Measurements from ENCODE around the gene MFAP3.
A peak's percentile ranks its signal among the peaks of the same experiment; 100 is the strongest.
"Not testable (repeated sequence)": the region's sequence is repeated elsewhere in the genome, so short reads cannot be mapped to it uniquely, and the experiment has no call there.

Gene MFAP3

DNA sequence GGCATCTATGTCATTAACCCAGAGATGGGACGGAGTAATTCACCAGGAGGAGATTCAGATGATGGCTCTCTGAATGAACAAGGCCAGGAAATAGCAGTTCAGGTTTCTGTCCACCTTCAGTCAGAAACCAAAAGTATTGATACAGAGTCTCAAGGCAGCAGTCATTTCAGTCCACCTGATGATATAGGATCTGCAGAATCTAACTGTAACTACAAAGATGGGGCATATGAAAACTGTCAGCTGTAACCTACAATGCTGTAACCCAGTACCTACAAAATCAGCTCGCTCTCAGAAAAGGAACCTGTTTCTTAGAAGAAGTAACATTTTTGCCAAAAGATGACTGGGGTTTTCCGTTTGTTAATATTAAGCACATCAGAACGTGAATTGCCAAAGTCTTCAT, 14.7 kb downstream of the MFAP3 start:
- no peak for DNase-seq (ENCODE audit: low read depth in 2 of 2)

DNA sequence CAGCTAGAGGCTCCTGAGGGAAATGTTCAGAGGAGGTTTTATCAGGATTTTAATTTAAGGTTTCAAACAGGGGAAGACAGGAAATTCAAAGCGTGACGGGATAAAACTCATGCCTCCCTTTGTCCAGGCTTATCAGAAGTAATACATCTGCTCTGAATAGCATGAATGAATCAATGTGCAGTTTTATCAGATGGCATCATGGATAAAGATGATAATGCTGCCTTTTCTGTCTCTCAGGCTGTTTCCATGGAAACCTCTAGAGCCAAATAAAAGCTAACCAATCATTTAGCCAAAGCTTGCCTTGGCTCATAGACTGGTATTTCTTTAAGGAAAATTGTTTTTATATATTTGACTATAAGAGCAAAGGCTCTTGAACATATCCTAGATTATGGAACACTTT, 16.4 kb downstream of the MFAP3 start:
- DNase-seq (ENCODE audit: low read depth in 2 of 2), result no peak

DNA sequence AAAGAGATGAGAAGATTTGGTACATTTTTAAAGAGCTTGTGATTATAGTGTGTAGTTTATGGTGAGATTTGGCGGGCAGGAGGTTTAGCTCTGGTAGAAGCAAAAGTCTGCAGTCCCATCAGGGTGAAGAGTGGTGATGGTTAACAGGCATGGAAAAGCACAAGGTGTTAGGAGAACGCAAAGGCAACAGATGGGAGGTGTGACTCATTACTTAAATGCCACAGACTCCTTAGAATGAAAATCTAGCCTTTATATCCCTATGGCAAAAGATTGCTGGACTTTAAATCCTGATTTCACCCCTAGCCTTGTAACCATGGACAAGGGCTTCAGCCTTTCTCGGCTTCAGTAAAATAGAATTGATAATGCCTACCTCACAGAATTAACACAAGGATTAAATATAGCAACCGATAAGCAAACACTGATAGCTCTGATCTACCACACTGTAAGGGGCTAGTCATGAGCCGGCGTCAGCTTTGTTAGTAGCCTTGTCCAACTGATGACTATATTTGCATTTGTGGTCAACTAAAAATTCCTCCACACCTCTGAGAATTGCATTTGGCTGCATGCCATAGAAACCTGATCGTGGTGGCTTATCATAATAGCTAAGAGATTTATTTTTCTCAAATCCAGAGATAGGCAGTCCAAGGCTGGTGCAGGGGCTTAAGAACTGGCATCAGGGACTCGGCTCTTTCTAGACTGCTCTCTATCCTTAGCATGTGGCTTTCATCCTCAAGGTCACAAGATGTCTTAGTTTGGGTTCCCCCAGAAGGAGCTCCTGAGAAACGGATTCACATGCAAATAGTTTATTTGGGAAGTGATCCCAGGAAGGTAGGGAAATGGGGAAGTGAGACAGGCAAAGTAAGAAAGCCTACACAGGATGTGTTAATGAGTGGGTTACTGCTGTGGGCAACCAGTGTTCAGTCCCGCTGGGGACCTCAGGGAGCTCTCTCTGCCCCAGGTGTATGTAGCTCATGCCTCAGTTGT, 19.6 kb downstream of the MFAP3 start:
- DNase-seq (ENCODE audit: low read depth in 2 of 2), result no peak

DNA sequence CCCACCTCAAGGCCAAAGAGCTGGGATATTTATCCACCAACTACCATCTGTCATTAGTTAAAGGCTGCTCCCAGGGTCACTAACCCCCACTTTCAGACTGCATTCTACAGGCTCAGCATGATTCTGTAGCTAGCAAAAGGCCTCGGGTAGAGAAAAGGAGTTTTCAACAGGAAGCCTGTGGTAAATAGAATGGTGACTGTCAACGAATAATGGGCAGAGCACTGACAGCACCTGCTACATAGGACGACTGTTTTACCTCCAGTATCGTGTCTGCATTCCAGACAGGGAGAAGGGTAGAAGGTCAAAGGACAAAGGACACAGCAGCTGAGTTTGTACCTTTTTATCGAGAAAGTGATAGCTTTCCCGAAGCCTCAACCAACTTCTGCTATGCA, 20.3 kb downstream of the MFAP3 start:
- no peak for DNase-seq (ENCODE audit: low read depth in 2 of 2)

DNA sequence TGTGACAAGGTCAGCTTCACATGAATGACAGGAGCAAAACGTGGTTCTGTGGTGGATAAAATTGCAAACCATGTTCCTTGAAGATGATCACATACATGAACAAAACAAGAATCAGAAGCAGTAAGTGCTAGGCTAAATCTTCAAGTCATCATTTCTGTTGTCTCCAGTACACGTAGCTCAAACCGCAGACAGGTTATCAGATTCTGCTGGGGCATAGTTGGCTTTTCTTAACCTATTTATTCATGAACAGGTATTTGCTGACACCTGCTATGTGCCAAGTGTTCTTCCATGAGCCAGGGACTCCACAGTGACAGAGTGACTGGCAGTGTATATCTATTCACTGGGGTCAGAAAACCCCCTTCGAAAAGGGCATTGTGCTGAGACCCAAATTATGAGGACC, 20.8 kb downstream of the MFAP3 start:
- no peak for DNase-seq (ENCODE audit: low read depth in 2 of 2)

DNA sequence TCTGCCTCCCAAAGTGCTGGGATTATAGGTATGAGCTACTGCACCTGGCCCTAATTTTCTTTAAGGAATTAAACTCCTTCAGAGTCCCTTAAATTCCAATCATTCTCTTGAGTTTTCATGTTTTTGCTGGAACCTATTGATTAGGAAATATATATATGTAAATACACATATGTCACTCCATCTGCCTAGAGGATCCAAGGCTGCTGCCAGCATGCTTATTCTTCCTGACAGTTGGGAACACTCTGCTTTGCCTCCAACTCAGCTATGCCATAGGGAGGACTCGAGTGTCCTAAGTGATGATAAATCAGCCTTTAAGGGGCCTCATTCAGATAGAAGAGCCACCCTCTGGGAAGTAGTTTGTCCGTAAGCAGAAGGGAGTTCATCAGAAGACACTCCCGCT, 21.8 kb downstream of the MFAP3 start:
- DNase-seq (ENCODE audit: low read depth in 2 of 2), result no peak

DNA sequence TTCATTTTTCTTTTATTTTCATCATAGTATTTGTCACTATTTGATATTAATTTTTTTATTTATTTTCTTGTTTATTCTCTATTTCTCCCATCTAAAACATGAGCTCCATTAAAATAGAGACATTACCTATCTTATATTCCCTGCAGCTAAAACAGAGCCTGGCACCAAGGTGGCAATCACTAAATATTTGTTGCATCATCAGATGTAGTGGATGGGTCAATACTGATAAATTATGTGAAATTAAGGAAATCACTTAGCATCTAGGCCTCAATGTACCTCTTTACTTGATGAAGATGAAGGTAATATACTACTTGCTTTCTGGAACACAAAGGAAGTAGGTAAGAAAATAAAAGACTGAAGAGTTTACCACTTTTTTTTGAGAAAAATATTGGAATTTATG, 24.6 kb downstream of the MFAP3 start:
- no peak for DNase-seq (ENCODE audit: low read depth in 2 of 2)

DNA sequence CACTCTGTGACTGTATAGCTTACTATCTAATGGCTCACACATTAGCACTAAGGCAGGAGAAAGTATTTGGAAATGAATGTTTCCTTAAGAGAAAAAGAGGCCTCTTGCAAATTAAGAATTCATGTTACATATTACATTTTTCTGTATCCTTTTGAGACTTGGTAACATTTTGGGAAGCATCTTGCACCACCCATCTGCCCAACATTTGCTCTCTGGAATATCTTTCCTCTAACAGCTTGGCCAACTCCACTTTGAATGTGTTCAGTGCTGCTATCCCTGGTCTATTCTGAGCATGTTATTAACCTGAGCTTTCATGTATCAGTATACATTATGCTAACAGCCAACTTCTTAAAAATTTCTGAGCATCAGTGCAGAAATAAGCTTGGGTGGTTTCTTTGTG, 27.2 kb downstream of the MFAP3 start:
- DNase-seq (ENCODE audit: low read depth in 2 of 2), result no peak

DNA sequence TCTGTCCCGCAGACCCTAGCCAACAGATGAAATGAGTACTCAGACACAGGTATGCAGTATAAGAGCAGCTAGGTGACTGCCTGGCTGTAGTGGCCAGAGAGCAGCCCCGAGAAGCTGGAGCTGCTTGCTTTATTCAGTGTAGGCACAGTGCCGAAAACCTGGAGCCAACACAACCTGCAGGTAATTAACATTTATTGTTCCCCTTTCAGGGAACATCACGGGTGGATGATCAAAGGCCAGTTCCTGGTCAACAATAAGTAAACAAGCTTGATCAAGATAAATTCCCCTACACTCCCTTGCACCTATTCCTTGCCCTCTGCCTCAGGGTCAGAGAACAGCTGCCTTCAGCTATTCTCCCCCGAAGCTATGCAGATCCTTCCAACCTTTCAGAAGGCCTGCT, 31.1 kb downstream of the MFAP3 start:
- DNase-seq (ENCODE audit: low read depth in 2 of 2), result not testable (repeated sequence)

DNA sequence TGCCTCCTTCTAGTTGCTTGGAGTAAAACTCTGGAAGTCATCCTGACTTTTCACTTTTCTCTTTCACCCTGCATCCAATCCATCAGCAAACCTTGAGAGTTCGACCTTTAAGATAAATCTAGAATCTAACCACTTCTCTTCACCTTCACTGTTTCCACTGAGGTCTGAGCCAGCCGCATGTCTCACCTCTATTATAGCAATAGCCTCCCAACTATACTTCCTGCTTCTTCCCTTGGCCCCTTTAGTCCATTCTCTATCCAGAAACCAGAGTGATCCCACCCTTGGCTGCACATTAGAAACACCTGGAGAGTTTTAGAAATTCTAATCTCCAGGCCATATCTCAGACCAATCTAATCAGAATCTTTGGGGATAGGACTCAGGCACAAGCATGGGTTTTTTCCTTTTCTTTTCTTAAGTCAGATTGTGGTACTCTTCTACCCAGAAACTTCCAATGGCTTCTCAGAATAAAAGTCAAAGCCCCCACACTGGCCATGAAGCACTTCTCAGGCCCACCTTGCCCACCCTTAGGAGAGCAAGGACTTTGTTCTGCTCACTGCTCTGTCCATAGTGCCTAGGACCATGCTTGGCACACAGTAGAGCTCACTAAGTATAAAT, 33.1 kb downstream of the MFAP3 start:
- no peak for DNase-seq (ENCODE audit: low read depth in 2 of 2)

DNA sequence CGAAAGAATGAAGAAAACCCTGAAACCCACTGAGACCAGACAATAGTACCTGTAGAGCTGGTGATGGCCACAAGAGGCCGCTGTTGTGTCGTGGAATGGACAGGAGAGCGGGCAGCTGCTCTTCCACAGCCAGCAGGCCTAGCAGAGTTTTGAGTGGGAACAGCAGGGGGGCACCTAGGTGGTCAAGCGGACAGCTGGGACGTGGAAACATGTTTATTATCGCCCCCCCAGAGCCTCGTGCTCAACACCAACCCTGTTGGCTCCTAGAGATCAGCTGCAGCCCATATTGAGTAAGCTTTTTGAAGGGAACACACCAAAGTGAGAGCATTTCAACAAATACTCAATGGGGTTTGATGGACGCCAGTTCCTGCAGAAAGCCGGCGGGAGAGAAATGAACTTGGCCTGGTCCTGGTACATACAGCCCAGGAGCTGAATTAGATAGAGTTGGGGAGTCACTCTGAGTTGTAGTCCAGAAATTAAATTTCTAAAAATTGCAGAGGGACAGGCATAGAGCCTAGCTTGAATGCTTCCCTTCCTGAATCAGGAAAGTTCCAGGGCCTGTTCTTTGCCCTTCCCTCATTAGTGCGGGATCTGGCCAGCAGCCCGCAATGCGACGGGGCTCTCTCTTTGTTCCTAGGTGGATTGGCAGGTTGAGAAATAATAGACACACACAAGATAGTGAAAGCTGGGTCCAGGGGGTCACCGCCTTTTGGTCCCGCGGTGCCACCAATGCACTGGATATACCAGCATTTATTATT, 33.8 kb downstream of the MFAP3 start:
- peak; percentile 63 to 68 for DNase-seq (ENCODE audit: low read depth in 2 of 2)

DNA sequence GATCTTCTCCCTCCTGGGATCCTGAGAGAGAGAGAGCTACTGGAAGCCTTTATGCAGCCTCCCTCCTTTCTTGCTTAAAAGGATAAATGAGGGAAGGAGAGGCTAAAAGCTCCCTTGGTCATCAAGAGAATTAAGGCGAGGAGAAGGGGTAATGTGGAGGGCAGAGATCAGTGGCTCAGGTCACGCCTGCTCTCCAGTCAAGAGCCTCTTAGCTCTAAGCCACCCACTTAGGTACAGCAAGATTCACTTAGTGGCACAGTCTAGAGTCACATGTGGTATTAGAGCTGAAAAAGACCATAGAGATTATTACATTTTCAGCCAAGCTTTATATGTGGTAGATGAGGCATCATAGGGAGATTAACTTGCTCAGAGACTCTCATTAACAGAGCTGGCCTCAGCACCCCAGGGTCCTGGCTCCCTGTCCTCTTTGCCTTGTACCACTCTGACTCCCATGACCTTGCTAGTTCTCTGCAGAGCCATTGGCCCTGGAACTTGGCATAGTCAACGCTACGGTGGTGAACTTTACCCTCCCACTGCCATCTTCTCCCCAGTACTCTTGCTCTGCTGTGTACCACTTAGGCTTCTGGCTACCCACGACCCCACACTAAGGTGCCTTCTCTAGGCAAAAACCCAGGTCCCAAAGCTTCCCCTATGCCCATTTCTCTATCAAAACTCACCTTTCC, 37.6 kb downstream of the MFAP3 start:
- no peak for DNase-seq (ENCODE audit: low read depth in 2 of 2)

DNA sequence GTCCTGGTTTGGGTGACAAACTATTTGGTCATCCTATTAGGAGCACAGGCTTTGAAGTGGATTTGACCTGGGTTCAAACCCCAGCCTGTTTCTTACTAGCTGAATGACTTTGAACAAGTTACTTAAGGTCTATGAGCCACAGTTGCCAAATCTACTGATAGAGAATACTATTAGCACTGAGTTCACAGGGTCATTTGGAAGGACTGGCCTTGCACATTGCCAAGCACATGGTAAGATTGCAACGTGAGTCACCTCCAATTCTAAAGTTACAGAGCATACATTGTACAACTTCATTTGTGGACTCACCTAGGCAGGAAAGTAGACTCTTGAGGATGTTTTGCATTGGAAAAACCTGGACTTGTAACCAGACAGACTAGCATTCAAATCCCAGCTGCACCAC, 38.9 kb downstream of the MFAP3 start:
- no peak for DNase-seq (ENCODE audit: low read depth in 2 of 2)

DNA sequence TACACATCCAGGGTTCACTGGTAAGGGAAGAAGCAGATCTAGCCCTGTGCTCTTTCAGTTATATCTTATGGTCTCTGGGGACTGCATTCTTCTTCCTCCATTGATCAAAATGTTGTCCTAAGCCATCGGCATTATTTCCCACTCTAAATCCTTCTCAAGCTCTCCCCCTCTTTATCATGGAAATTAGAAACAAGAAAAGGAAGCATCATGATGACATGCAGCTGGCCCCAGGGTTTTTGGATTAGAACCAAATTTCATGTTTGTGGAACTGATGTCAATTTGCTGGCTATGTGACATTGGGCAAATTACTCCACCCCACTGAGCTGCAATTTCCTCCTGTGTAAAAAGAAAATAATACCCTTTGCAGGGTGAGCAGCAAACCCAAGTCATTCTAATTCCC, 39.5 kb downstream of the MFAP3 start:
- DNase-seq (ENCODE audit: low read depth in 2 of 2), result no peak

DNA sequence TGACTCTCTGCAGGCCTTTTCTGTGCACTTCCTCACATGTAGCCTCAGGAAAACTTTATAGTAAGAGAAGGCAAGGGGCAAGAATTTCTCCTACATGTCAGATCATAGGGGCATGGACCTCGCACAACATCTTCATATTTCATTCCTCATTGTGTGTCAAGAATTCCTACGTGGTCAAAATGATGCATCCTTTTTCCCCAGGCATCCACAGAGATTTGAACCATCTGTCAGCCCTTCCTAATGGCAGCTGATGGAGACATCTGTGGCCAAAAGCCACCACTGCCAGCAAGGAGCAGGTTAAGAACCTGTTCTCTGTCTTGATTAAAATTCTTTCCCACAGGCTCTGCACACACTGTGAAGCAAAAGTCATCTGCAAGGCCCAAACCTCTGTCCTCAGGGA, 42.5 kb downstream of the MFAP3 start:
- DNase-seq (ENCODE audit: low read depth in 2 of 2), result no peak

DNA sequence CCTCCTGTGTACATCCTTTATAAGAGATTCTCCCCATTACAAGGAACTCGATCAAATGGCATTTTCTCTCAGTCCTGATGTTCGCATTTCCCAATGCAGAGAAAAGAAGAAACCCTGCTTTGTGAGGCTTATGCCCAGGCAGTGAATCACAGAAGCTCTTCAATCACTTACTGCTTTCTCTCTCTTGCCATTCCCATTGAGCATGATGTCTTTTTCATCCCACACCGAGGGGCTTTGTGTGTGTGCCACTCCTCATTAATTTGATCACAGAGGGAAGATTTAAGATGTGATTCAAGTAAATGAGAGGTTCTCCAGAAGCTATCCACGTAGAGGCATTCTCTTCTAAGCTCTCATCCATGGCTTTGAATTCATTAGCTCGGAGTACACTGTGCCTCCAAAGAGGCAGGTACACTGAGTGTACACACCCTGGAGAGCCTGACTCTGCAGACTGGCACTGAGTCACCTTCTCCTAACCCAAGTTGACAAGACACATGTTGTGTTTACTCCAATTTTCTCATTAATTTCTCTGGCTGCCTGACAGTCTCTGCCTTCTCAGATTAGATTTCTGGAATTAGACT, 45.4 kb downstream of the MFAP3 start:
- no peak for DNase-seq (ENCODE audit: low read depth in 2 of 2)

DNA sequence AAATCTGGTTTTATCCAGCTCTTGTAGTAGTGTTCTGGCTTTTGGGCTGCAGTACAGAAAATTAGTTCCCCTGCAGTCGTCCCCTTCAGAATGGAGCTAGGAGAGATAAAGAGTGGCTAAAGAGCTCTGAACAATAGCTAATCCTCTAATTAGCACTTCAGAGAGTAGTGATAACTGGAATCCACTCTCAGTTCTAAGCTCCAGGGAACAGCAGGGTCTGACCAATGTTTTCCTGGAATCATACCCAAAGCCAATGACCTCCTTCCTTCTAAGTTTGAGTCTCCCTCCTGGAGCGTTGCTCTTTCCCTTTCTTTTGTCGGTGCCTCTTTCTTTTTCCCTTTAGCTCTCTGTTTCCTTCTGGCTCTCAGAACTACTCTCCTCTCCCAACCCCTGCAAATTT, 47.4 kb downstream of the MFAP3 start:
- DNase-seq (ENCODE audit: low read depth in 2 of 2), result no peak

DNA sequence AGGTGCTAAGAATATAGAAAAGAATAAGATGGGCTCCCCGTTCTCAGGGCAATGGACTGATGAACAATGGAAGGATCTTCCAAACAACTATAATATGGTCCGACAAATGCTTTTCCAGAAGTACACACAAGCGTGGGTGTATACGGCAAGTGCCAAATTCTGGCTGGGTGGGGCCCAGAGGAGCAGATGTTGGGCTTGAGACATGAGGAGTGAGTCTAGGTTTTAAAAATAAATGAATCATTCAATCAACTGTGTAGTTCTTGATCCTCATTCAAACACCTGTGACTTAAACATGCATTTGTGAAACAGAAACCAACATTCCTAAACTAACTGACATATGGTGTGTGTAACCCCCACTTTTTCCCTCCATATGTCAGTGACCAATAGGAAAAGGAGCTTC, 47.9 kb downstream of the MFAP3 start:
- no peak for DNase-seq (ENCODE audit: low read depth in 2 of 2)

DNA sequence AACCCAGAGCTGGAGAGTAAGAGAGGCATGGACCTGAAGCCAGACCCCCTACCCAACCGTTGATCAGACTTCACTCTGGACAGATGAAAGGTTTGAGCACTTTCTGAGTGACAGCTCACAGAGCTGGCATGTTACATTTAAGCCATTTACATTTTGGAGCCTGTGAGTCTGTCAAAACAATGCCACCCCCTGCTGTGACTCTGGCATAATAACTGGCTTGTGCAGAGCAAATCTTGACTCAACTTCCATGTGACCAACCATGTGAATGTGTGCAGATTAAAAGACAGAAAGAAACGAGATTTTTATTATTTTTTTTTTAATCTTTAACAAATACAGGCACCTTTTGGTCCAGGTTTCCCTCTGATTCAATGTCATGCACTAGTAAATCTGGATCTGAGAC, 48.5 kb downstream of the MFAP3 start:
- no peak for DNase-seq (ENCODE audit: low read depth in 2 of 2)

DNA sequence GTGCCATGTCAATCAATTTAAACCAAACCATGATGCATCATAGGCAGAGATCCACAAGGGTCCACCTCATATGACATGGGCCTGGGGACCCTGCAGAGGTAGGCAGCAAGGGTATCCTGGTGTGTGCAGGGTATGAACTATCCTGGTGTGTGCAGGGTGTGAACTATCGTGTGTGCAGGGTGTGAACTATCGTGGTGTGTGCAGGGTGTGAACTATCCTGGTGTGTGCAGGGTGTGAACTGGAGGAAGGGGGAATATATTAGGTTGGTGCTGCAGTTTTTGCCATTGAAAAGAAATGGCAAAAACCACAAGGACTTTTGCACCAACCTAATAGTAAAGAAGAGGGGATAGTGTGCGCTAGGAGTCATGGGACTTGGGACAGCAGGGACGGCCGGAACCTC, 50.0 kb downstream of the MFAP3 start:
- no peak for DNase-seq (ENCODE audit: low read depth in 2 of 2)

DNA sequence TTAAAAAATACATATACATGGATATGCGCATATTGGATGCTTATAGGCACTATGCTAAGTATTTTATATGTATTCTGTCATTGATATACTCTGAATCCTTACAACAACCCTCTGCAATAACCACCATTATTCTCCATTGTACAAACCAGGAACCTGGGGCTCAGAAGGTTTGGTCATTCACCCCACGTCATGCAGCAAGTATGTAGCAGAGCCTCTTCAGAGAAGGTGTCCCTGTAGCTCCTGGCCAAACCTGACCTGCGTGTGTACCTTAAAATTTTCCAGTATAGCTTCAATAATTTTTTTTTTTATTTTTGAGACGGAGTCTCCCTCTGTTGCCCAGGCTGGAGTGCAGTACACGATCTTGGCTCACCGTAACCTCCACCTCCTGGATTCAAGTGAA, 51.9 kb downstream of the MFAP3 start:
- DNase-seq (ENCODE audit: low read depth in 2 of 2), result no peak
